Renal pelvis (tissue), 4 donors: Measurements from ENCODE around the gene RPN2. TPM values are rescaled to one million over a fixed set of nuclear protein-coding genes. Genes with fewer than 3 reads are reported as not detected.

ENCODE experiments used
- DNase-seq: peaks from one replicate; pipeline ENCODE4 v3.0.0-alpha.2; 2013
- polyA plus RNA-seq, 3 donors: library from polyadenylated mRNA; unstranded; fragments of 120-200 nt; gene quantifications; one replicate each; pipeline ENCODE4 v1.2.1, GENCODE V29; 2013; ENCODE audit not compliant: insufficient read length in 3 of 3

Gene RPN2
- polyA plus RNA-seq, 3 donors = 280 to 331 (median 299) TPM

- DNase-seq = no peak
Measured at GRCh38 chr20:37288091-37288490, 109.0 kb downstream of the RPN2 start.

DNA sequence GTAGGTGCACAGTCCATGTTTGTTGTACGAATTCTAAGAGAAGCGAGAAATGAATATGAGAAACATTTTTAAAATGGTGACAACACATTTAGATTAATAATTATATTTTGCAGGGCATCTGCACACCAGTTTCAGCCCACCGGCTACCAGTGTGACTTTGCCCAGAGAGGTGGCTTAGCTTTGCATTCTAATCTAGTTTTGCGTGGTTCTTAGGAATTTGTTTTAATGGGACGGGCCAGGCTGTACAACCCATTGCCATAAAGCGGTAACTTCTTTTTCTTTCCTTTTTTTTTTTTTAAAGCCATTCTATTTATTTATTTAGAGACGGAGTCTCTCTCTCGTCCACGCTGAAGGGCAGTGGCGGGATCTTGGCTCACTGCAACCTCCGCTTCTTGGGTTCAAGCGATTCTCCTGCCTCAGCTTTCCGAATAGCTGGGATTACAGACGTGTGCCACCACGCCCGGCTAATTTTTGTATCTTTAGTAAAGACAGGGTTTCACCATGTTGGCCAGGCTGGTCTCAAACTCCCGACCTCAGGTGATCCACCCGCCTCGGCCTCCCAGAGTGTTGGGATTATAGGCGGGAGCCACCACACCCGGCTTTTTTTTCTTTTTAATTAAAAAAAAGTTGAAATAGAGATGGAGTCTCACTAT is 111.2 kb downstream of the RPN2 start:
- DNase-seq = no peak

Other genes with a start within 250 kb of the RPN2 start
- gene SAMHD1, start 227.6 kb upstream of the RPN2 start, polyA plus RNA-seq = 10 to 100 TPM; 18.7 to 25.6 (median 19.6) TPM
- gene RBL1, start 83.3 kb upstream of the RPN2 start, polyA plus RNA-seq = 10 to 100 TPM in 2 of 3 donors, 1 to 10 TPM in 1; 8.8 to 12.6 (median 11.6) TPM
- 1 to 10 TPM; 7.2 to 9.0 (median 8.0) TPM for gene MROH8, start 218 bp downstream of the RPN2 start, polyA plus RNA-seq
- gene GHRH, start 82.5 kb downstream of the RPN2 start, polyA plus RNA-seq = not detected
- gene MANBAL, start 110.3 kb downstream of the RPN2 start, polyA plus RNA-seq = 10 to 100 TPM; 67.2 to 71.9 (median 71.0) TPM
- 10 to 100 TPM; 55.6 to 72.5 (median 67.2) TPM for gene SRC, start 166.8 kb downstream of the RPN2 start, polyA plus RNA-seq